SK-N-SH treated with all-trans-retinoic acid at 6 μM for 48 hours (cell line): ENCODE measurements around the gene BCL10.

Experiments
- ATAC-seq: fragments of 200-7000 bp; cut with Tn5 transposase; 3 replicates; pipeline ENCODE4 v1.9.1; 2020; ENCODE audit warnings: mild to moderate bottlenecking, moderate library complexity
- ARNTL ChIP-seq: fragments of 450-650 bp; formaldehyde crosslinking; IDR thresholded peaks from 2 replicates; pipeline ENCODE4 v1.5.0; 2020; ENCODE audit warnings: low read depth, mild to moderate bottlenecking, moderate library complexity, borderline replicate concordance
- BACH2 ChIP-seq: fragments of 250-450 bp; sonication (Bioruptor Pico); IDR thresholded peaks from 2 replicates; pipeline ENCODE4 v1.9.0; 2021; ENCODE audit warnings: mild to moderate bottlenecking, borderline replicate concordance
- CSDC2 ChIP-seq: fragments of 250-450 bp; sonication (Bioruptor Pico); IDR thresholded peaks from 2 replicates; pipeline ENCODE4 v1.5.0; 2020; ENCODE audit warnings: mild to moderate bottlenecking, moderate library complexity
- ESRRG ChIP-seq: fragments of 250-450 bp; sonication (Bioruptor Pico); IDR thresholded peaks from 2 replicates; pipeline ENCODE4 v1.6.1; 2021; ENCODE audit warnings: mild to moderate bottlenecking
- GLIS3 ChIP-seq: fragments of 250-450 bp; sonication (Bioruptor Pico); IDR thresholded peaks from 2 replicates; pipeline ENCODE4 v1.5.0; 2020; ENCODE audit warnings: mild to moderate bottlenecking, moderate library complexity
- ISL1 ChIP-seq: fragments of 250-450 bp; sonication (Bioruptor Pico); IDR thresholded peaks from 2 replicates; pipeline ENCODE4 v2.1.2; 2022; ENCODE audit warnings: mild to moderate bottlenecking, moderate library complexity
- OSR1 ChIP-seq: fragments of 250-450 bp; sonication (Bioruptor Pico); IDR thresholded peaks from 2 replicates; pipeline ENCODE4 v1.8.0; 2022; ENCODE audit warnings: moderate library complexity, mild to moderate bottlenecking, inconsistent platforms
- PPARA ChIP-seq: fragments of 250-450 bp; sonication (Bioruptor Pico); IDR thresholded peaks from 2 replicates; pipeline ENCODE4 v1.5.0; 2020; ENCODE audit warnings: mild to moderate bottlenecking, borderline replicate concordance
- RARB ChIP-seq: fragments of 250-450 bp; sonication (Bioruptor Pico); IDR thresholded peaks from 2 replicates; pipeline ENCODE4 v1.8.0; 2021; ENCODE audit warnings: mild to moderate bottlenecking, moderate library complexity
- SNAI2 ChIP-seq: fragments of 250-450 bp; sonication (Bioruptor Pico); IDR thresholded peaks from 2 replicates; pipeline ENCODE4 v1.5.0; 2020; ENCODE audit warnings: mild to moderate bottlenecking, moderate library complexity
- TCF4 ChIP-seq: fragments of 250-450 bp; sonication (Bioruptor Pico); IDR thresholded peaks from 2 replicates; pipeline ENCODE4 v1.8.0; 2021; ENCODE audit warnings: mild to moderate bottlenecking, moderate library complexity, borderline replicate concordance
- ZC3H10 ChIP-seq: fragments of 250-450 bp; sonication (Bioruptor Pico); IDR thresholded peaks from 2 replicates; pipeline ENCODE4 v1.5.1; 2021; ENCODE audit warnings: mild to moderate bottlenecking, moderate library complexity
- ZFP3 ChIP-seq: fragments of 250-450 bp; sonication (Bioruptor Pico); IDR thresholded peaks from 2 replicates; pipeline ENCODE4 v1.5.0; 2020; ENCODE audit warnings: mild to moderate bottlenecking, moderate library complexity
- ZFP30 ChIP-seq: fragments of 450-650 bp; formaldehyde crosslinking; IDR thresholded peaks from 2 replicates; pipeline ENCODE4 v1.5.0; 2022; ENCODE audit warnings: mild to moderate bottlenecking, moderate library complexity
- ZNF70 ChIP-seq: fragments of 450-650 bp; formaldehyde crosslinking; IDR thresholded peaks from 2 replicates; pipeline ENCODE4 v1.5.0; 2020; ENCODE audit warnings: mild to moderate bottlenecking, moderate library complexity
- ZNF8 ChIP-seq: fragments of 450-650 bp; formaldehyde crosslinking; IDR thresholded peaks from 2 replicates; pipeline ENCODE4 v1.5.0; 2020; ENCODE audit warnings: mild to moderate bottlenecking, moderate library complexity
- TF ChIP-seq, protein P1 (sequence below): fragments of 250-450 bp; sonication (Bioruptor Pico); IDR thresholded peaks from 2 replicates; pipeline ENCODE4 v1.8.0; 2020; ENCODE audit warnings: mild to moderate bottlenecking, moderate library complexity, borderline replicate concordance
- TF ChIP-seq, protein P2 (sequence below): fragments of 250-450 bp; sonication (Bioruptor Pico); IDR thresholded peaks from 2 replicates; pipeline ENCODE4 v1.5.1; 2020; ENCODE audit warnings: low read depth, mild to moderate bottlenecking, moderate library complexity
- TF ChIP-seq, protein P3 (sequence below): fragments of 250-450 bp; sonication (Bioruptor Pico); IDR thresholded peaks from 2 replicates; pipeline ENCODE4 v1.5.0; 2020; ENCODE audit warnings: mild to moderate bottlenecking, moderate library complexity
- TF ChIP-seq, protein P4 (sequence below): fragments of 250-450 bp; sonication (Bioruptor Pico); IDR thresholded peaks from 2 replicates; pipeline ENCODE4 v1.8.0; 2021; ENCODE audit warnings: low read depth, mild to moderate bottlenecking, moderate library complexity, borderline replicate concordance
- TF ChIP-seq, protein P5 (sequence below): fragments of 250-450 bp; sonication (Bioruptor Pico); IDR thresholded peaks from 2 replicates; pipeline ENCODE4 v1.5.1; 2021; ENCODE audit warnings: mild to moderate bottlenecking, moderate library complexity

Gene BCL10

DNA sequence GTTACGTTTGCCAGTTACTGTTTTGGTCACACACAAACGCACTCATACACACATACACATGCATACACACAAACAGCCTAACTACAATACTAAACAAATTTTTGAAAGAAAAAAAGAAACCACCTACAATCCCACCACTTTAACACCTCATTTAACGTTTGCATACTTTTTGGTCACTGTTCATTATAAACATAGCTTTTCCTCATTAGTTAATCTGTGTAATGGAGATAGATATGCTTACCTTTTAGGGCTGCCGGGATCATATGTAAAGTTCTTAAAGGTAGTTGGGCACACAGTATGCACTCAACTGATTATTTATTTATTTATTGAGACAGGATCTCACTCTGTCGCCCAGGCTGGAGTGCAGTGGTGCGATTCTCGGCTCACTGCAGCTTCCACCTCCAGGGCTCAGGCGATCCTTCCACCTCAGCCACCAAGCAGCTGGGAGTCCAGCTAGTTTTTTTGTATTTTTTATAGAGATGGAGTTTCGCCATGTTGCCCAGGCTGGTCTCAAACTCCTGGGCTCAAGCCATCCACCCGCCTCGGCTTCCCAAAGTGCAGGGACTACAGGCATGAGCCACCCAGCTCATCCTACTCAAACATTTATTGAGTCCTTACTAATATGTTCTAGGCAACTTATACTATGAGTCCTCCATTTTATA is 677 bp upstream of the BCL10 start:
- no peak for TF ChIP-seq RARB (CRISPR knock-in tag)
- TF ChIP-seq, protein P1, sequence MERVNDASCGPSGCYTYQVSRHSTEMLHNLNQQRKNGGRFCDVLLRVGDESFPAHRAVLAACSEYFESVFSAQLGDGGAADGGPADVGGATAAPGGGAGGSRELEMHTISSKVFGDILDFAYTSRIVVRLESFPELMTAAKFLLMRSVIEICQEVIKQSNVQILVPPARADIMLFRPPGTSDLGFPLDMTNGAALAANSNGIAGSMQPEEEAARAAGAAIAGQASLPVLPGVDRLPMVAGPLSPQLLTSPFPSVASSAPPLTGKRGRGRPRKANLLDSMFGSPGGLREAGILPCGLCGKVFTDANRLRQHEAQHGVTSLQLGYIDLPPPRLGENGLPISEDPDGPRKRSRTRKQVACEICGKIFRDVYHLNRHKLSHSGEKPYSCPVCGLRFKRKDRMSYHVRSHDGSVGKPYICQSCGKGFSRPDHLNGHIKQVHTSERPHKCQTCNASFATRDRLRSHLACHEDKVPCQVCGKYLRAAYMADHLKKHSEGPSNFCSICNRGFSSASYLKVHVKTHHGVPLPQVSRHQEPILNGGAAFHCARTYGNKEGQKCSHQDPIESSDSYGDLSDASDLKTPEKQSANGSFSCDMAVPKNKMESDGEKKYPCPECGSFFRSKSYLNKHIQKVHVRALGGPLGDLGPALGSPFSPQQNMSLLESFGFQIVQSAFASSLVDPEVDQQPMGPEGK (CRISPR knock-in tag): no peak
- TF ChIP-seq, protein P2, sequence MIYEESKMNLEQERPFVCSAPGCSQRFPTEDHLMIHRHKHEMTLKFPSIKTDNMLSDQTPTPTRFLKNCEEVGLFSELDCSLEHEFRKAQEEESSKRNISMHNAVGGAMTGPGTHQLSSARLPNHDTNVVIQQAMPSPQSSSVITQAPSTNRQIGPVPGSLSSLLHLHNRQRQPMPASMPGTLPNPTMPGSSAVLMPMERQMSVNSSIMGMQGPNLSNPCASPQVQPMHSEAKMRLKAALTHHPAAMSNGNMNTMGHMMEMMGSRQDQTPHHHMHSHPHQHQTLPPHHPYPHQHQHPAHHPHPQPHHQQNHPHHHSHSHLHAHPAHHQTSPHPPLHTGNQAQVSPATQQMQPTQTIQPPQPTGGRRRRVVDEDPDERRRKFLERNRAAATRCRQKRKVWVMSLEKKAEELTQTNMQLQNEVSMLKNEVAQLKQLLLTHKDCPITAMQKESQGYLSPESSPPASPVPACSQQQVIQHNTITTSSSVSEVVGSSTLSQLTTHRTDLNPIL (CRISPR knock-in tag): no peak
- no peak for TF ChIP-seq ZFP30 (CRISPR knock-in tag)
- TF ChIP-seq GLIS3 (CRISPR knock-in tag): no peak
- TF ChIP-seq, protein P3, sequence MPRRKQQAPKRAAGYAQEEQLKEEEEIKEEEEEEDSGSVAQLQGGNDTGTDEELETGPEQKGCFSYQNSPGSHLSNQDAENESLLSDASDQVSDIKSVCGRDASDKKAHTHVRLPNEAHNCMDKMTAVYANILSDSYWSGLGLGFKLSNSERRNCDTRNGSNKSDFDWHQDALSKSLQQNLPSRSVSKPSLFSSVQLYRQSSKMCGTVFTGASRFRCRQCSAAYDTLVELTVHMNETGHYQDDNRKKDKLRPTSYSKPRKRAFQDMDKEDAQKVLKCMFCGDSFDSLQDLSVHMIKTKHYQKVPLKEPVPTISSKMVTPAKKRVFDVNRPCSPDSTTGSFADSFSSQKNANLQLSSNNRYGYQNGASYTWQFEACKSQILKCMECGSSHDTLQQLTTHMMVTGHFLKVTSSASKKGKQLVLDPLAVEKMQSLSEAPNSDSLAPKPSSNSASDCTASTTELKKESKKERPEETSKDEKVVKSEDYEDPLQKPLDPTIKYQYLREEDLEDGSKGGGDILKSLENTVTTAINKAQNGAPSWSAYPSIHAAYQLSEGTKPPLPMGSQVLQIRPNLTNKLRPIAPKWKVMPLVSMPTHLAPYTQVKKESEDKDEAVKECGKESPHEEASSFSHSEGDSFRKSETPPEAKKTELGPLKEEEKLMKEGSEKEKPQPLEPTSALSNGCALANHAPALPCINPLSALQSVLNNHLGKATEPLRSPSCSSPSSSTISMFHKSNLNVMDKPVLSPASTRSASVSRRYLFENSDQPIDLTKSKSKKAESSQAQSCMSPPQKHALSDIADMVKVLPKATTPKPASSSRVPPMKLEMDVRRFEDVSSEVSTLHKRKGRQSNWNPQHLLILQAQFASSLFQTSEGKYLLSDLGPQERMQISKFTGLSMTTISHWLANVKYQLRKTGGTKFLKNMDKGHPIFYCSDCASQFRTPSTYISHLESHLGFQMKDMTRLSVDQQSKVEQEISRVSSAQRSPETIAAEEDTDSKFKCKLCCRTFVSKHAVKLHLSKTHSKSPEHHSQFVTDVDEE: no peak
- no peak for TF ChIP-seq OSR1 (CRISPR knock-in tag)
- no peak for TF ChIP-seq SNAI2 (CRISPR knock-in tag)
- no peak for TF ChIP-seq ISL1 (CRISPR knock-in tag)
- no peak for TF ChIP-seq ZC3H10 (CRISPR knock-in tag)
- ATAC-seq: no peak

DNA sequence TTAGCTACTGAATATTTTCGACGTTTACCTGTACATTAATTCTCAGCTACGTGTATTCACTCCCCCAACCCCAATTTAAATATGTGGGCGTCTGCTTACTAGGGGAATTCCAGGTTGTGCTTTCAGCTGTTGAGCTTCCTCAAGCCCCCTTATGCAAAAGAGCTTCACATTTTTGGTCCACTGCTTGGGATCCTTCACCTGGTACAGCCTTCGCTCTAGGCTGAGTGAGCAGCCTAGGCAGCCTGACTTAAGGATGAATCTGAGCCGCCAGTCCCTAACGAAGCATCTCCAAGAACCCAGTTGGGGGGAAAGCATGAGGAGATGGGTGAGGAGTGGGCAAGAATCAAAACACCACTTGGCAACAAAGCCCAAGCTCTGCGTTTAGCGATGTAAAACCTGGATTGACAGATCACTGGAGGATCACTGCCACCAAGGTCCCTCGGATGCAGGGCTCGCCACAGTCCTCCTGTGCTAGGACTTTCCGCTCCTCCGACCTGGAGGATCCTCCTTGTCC is 674 bp downstream of the BCL10 start:
- TF ChIP-seq ZFP3 (CRISPR knock-in tag) (no peak), SNAI2 (CRISPR knock-in tag) (no peak)
- peak; percentile 2 for ATAC-seq

DNA sequence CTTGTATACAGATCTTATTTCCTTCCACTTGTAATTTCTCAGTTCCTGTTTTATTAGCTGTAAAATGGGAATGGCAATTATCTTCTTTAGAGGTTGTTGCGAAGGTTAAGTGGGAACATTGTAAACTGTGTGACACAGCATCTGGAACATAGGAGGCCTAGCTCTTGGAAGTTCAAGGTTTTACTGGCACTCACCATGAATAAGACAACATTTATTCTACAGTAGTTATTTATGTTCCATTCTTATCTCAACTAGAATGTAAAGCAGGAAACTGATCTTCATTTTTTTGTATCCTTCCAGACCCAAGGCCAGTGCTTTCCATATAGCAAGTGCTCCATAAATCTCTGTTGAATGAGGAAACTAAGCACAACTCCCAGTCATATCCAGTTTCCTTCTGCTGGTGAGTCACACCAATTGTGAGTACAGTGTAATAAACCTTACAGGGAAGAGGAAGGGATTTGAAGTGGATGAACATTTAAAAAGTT is 1.4 kb downstream of the BCL10 start:
- peak; percentile 19 for ATAC-seq
- TF ChIP-seq TCF4 (CRISPR knock-in tag) (no peak), ZNF8 (CRISPR knock-in tag) (no peak), BACH2 (CRISPR knock-in tag) (no peak), ARNTL (CRISPR knock-in tag) (no peak), ZNF70 (CRISPR knock-in tag) (no peak), GLIS3 (CRISPR knock-in tag) (no peak), ESRRG (no peak), ZC3H10 (CRISPR knock-in tag) (no peak), ZFP3 (CRISPR knock-in tag) (no peak), CSDC2 (CRISPR knock-in tag) (no peak), ISL1 (CRISPR knock-in tag) (no peak), OSR1 (CRISPR knock-in tag) (no peak), PPARA (CRISPR knock-in tag) (no peak), RARB (CRISPR knock-in tag) (no peak)
- TF ChIP-seq, protein P4, sequence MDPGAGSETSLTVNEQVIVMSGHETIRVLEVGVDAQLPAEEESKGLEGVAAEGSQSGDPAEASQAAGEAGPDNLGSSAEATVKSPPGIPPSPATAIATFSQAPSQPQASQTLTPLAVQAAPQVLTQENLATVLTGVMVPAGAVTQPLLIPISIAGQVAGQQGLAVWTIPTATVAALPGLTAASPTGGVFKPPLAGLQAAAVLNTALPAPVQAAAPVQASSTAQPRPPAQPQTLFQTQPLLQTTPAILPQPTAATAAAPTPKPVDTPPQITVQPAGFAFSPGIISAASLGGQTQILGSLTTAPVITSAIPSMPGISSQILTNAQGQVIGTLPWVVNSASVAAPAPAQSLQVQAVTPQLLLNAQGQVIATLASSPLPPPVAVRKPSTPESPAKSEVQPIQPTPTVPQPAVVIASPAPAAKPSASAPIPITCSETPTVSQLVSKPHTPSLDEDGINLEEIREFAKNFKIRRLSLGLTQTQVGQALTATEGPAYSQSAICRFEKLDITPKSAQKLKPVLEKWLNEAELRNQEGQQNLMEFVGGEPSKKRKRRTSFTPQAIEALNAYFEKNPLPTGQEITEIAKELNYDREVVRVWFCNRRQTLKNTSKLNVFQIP (CRISPR knock-in tag): no peak
- TF ChIP-seq, protein P2 (CRISPR knock-in tag): no peak
- TF ChIP-seq, protein P1 (CRISPR knock-in tag): no peak
- TF ChIP-seq, protein P5, sequence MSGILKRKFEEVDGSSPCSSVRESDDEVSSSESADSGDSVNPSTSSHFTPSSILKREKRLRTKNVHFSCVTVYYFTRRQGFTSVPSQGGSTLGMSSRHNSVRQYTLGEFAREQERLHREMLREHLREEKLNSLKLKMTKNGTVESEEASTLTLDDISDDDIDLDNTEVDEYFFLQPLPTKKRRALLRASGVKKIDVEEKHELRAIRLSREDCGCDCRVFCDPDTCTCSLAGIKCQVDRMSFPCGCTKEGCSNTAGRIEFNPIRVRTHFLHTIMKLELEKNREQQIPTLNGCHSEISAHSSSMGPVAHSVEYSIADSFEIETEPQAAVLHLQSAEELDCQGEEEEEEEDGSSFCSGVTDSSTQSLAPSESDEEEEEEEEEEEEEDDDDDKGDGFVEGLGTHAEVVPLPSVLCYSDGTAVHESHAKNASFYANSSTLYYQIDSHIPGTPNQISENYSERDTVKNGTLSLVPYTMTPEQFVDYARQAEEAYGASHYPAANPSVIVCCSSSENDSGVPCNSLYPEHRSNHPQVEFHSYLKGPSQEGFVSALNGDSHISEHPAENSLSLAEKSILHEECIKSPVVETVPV (CRISPR knock-in tag): no peak
- TF ChIP-seq, protein P3: no peak
